Neural progenitor cell (in vitro differentiated cells): Measurements from ENCODE around the gene IFFO2.

Experiments used
- EZH2 ChIP-seq: fragments of 200-600 bp; sonication (generic); IDR thresholded peaks from 2 replicates; pipeline ENCODE4 v1.6.1; 2017; ENCODE audit warnings: antibody characterized with exemption, mild to moderate bottlenecking, moderate library complexity
- TF ChIP-seq, protein P1 (sequence below): fragments of 200-600 bp; sonication (generic); IDR thresholded peaks from 2 replicates; pipeline ENCODE4 v1.5.1; 2017; ENCODE audit warnings: antibody characterized with exemption, mild to moderate bottlenecking

DNA sequence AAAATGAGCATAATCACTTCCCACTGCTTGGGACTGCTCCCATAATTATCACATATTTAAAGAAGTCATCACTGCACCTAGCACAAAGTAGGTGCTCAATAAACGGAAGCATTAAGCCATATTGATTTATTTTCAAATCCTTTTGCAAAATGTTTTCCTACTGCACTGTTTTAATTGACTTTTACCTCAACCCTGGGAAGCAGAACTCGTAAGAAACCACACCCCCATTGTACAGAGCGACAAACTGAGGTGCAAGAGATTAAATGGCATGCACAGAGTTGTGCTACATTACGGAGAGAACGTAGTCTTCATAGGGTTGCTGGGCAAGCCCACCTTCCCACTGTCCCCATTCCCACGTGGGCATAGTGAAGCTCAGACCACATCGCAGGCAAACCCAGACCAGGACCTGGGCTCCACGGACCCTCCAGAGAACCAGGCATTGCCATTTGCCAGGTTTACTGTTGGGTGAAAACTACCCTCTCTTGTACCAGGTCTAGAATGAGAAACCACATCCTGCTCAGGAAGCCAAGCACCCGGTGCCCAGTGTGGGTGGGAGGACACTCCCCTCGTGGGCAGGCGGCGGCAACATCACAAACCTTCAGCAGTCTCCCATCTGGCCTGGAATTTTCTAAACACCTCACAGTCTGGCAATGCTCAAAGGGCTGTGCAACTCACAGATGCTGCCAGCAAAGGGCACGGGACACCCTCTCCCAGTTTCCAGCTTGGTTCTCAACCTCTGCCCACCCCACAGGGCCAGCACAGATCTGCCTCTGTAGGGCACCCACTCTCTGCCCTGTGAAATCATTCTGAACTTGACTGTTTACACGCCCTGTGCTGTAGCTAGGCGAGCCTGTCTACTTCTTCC, 8.2 kb downstream of the IFFO2 start:
- TF ChIP-seq, protein P1, sequence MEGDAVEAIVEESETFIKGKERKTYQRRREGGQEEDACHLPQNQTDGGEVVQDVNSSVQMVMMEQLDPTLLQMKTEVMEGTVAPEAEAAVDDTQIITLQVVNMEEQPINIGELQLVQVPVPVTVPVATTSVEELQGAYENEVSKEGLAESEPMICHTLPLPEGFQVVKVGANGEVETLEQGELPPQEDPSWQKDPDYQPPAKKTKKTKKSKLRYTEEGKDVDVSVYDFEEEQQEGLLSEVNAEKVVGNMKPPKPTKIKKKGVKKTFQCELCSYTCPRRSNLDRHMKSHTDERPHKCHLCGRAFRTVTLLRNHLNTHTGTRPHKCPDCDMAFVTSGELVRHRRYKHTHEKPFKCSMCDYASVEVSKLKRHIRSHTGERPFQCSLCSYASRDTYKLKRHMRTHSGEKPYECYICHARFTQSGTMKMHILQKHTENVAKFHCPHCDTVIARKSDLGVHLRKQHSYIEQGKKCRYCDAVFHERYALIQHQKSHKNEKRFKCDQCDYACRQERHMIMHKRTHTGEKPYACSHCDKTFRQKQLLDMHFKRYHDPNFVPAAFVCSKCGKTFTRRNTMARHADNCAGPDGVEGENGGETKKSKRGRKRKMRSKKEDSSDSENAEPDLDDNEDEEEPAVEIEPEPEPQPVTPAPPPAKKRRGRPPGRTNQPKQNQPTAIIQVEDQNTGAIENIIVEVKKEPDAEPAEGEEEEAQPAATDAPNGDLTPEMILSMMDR: no peak
- TF ChIP-seq EZH2: no peak
